ENCODE measurements around the gene TRIM5.

Gene TRIM5

DNA sequence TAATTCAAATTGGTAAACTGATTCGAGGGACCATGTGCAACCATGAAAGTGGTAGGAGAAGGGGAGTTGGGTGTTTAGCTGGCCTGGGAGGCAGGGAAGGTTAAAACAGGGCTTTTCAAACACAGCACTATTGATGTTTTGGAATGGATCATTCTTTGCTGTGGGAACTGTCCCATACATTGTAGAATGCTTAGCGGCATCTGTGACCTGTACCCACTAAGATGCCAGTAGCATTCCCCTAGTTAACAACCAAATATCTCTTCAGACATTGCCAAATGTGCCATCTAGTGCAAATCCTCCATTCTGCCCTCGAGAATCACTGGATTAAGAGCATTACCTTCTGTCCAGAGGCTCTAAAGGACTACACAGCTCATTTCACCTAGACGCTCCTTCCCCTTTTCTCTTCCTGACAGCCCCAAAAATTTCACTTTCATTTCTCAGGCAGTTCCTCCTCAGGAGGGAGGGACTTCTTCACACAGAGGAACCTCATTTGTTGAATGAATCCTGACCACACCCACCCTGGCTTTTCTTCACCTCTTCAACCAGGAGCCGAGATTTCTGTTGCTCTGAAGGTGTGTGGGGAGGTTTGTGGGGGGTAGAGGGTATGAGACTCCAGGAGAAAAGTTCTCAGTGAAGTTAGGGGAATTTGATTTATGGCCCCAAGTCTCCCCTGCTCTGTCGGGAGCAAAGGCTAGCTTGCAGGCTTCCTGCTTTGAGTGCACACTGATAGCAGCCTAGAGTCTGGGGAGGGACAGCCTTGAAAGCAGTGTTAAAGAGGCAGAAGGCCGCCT, 60.2 kb downstream of the TRIM5 start, which contains the start of gene TRIM34:
Gene TRIM34 (plus strand): TSS at position 513 of the 791 bp plus-strand sequence. CDS start 7,331 bp downstream, outside the sequence.
- DNase-seq (ENCODE audit: low read depth): no peak

DNA sequence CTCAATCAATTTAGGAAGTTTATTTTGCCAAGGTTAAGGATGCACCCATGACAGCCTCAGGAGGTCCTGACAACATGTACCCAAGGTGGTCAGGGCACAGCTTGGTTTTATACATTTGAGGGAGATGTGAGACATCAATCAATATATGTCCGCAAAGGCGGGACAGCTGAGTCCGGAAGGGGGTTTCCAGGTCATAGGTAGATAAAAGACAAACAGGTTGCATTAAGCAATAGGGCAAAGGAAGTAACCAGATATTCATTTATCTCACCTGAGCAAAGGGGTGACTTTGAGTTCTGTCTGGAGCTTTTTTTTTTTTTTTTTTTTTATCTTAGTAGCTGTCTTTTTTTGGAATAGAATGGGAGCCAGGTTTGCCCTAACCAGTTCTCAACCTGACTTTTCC, 62.1 kb downstream of the TRIM5 start:
- no peak for DNase-seq (ENCODE audit: low read depth)

DNA sequence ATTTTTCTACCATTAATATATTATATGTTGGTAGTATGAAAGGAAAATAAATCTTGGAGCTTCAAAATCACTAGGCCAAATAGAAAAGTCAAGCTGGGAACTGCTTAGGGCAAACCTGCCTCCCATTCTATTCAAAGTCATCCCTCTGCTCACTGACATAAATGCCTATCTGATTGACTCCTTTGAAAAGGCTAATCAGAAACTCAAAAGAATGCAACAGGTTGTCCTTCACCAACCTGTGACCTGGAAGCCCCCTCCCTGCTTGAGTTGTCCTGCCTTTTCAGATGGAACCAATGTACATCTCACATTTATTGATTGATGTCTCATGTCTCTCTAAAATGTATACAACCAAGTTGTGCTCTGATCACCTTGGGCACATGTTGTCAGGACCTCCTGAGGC, 63.3 kb downstream of the TRIM5 start:
- DNase-seq (ENCODE audit: low read depth): no peak

DNA sequence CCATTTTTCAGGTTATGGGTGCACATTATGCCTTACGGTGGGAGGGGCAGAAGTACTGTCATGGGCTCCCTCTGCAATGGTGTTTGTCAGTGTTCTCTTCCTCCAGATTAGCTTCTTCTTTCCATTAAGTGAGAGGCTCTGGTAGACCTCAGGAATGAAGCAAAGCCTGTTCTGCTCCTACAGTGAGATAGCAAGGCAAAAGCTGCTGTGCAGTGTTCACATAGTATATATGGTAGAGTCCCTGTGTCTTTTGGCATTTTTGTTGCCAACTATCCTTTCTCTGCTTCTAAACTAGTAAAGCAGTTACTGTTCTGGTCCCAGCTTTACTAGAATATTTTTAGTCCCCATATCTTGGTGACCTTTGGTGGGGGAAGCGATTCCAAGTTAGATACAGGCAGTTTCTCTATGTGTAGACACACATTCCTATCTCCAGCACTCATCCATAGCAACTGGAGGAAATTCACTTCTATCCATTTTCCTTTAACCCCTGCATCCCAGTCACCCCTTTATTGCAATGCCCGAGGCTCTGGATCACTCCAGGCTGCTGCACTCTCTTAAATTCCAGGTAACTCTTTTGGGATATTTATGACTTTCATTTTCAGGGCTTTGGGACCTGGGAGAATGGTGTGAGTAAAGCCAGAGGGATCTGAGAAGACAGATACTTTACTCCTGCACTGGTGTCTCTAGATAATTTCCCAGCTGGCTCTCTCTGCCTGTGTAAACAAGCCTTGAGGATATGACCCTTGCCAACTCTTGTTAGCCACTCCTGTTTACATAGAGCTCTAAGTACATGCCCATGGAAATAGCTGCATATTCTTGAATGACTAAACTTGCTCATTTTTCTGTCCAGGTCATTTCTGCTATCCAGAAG, 64.0 kb downstream of the TRIM5 start:
- DNase-seq (ENCODE audit: low read depth): peak; percentile 71

DNA sequence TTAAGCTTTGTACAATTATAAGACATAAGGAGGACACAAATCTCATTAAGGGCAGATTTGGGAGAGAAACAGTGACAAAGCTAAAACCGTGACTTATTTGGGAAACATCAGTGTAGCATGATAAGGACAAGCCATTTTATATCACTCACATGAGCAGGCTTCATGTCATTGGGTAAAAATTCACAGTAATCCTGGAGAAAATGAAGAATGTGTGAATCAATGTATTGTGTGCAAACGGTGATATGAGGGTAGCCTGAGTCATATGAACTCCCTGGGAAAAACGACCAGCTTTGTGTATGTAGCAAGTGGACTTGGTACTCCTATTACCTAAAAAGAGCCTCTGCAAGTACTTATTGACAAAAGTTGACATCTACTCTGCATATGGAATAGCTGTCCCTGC, 66.1 kb downstream of the TRIM5 start:
- DNase-seq (ENCODE audit: low read depth): peak; percentile 63
